Measurements from ENCODE around the gene CCDC34.
"Not testable (repeated sequence)": the region's sequence is repeated elsewhere in the genome, so short reads cannot be mapped to it uniquely, and the experiment has no call there.

The CCDC34 gene

GRCh38 chr11:27363576-27364117 lies 632 bp upstream of the CCDC34 start:
- DNase-seq (ENCODE audit: low spot score): no peak

DNA sequence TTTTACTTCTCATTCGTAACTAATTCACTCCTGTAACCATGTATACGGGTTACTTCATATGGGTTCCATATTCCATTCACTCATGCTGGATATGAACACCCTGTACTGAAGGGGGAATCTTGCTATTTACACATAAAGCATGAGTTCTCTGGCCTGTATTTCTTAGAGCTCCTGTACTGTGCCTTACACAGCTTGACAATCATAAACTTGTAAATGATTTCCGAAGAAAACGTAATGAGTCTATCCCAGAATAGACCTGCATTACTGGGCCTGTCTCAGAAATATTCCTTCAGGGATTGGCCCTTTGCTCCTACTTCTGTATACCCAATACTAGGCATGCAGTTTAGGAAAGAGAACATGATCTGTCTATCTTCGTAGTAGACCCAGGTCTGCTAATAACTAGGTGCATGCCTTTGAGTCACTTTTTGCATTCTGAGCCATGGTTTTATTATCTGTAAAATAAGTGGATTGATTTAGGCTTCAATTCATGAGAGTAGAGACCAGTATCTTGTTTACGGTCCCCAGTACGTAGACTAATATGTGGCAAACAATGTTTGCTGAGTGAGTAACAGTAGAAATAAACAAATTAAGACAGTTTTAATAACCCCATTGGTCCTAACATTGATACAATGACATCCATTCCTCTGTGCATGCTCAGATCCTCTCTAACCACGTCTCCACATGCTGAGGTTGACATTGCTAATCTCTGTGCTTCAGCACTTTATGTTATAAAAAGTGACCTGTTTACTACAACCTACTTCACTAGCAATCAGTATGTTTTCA lies 1.2 kb downstream of the CCDC34 start:
- no peak for DNase-seq (ENCODE audit: low spot score)

- no peak for DNase-seq (ENCODE audit: low spot score)
Measured at GRCh38 chr11:27358296-27358695, 4.7 kb downstream of the CCDC34 start.

GRCh38 chr11:27357250-27357649 lies 5.8 kb downstream of the CCDC34 start:
- no peak for DNase-seq (ENCODE audit: low spot score)

DNA sequence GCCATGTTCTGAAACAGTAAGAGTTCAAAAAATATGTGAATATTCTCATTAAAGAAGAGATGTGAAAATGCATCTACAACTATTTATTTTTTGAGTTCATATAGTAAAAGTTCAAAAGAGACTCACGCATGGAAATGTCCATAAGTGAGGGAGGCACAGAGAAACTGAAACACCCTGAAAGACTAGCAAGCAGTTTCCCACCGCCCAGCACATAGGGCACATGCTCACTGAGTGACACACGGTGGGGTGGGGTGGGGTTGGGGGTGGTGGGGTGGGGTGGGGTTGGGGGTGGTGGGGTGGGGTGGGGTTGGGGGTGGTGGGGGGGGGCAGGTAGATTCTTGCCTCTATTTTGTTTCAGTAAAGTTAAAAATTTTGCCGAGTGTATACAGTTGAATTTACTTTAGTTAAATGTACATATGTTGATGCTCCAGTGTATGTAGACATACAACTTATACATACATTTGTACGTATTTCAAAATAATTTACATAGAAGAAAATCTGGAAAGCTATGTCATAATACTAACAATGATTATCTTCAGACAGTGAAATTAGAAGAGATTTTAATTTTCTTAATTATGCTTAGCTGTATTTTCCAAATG lies 6.3 kb downstream of the CCDC34 start:
- no peak for DNase-seq (ENCODE audit: low spot score)

GRCh38 chr11:27355575-27356104 lies 7.4 kb downstream of the CCDC34 start:
- DNase-seq (ENCODE audit: low spot score): no peak

DNA sequence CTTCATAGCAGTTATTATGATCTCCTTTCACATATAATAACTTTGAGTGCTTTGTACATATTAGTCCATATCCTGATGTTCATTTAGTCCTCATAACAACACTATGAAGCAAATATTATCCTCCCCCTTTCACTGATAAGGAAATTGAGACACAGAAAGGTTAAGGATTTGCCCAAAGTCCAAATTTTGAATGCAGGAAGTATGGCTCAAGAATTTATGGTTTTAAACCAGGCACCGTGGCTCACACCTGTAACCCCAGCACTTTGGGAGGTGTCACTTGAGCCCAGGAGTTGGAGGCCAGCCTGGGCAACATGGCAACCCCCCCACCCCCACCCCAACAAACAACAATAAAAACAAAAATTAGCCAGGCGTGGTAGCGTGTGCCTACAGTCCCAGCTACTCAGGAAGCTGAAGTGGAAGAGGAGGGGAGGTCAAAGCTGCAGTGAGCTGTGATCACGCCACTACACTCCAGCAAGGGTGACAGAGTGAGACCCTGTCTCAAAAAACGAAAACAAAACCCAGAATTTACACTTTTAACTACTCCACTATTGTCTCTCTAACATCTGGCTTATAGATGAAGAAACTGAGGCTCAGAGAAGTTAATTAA lies 8.6 kb downstream of the CCDC34 start:
- no peak for DNase-seq (ENCODE audit: low spot score)

DNA sequence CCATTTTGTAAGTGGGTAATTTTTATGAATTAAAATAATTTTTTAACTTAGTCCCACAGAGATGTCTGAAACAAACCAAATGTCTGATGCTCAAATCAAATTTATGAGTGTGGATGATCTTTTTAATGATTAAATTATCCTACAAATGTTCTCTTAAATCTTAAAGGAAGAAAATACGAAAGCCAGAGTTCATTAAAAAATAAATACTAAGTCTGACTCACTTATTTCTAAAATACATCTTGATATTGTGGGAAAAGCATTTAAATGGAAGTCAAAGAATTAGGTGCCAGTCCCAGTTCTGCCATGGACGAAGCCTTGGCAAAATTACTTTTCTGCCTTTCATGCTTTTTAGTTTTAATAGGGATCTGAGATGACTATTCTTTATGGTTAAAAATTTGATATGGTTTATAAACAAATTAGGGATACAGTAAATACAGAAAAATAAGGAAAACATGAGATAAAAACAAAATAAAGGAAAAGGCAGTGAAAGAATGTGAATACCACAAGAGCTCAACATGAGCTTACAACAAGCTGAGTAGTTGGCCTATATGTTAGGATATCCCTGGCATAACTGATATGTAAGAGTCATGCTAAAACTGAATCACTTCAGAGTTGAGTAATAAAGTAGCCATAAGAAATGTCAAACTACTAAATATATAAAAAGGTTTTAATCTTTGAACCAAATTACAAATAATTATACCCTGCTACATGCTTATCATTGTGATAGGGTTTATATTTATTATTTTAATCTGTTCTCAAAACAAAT lies 9.2 kb downstream of the CCDC34 start:
- no peak for DNase-seq (ENCODE audit: low spot score)

- no peak for DNase-seq (ENCODE audit: low spot score)
Measured at GRCh38 chr11:27352781-27353180, 10.2 kb downstream of the CCDC34 start.

GRCh38 chr11:27350511-27350910 lies 12.5 kb downstream of the CCDC34 start:
- no peak for DNase-seq (ENCODE audit: low spot score)

DNA sequence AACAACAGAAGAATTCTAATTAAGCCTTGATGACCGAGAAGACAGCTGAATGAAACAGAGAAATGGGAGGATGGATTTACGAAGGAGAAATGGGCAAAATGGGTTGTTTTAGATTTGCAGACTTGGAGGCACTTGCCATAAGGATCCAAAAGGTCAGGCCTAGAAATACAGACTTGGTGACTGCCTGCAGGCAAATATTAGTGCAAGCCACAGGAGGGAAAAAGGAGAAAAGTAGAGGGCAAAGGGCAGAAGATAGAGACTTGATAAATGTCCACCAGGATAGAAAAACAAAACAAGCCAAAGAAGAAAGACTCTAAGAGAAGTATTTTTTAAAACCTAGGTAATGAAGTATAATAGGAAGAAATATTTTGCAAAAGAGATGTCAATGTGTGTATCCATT lies 13.1 kb downstream of the CCDC34 start:
- no peak for DNase-seq (ENCODE audit: low spot score)

DNA sequence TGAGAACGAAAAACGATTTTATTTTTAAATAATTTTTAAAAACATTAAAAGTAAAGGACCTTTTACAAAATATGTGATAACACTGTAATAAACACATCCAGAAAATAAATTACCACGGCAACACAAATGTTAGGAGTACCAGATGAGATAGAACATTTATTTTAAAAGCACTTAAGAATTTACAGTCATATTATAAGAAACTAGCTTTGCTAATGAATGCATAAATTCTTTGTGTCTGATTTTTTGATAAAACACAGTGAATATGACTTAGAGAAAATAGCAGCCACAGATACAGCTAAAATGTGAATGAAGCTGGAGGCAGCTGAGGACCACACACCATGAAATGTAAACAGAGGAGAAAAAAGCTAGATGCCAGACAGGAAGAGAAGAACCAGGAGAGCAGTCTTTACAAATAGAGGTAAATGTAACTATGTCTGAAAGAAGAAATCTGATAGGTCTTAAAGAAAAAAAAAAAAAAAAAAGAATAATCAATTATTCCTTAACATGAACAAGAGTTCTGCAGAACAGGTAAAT lies 14.6 kb downstream of the CCDC34 start:
- no peak for DNase-seq (ENCODE audit: low spot score)

DNA sequence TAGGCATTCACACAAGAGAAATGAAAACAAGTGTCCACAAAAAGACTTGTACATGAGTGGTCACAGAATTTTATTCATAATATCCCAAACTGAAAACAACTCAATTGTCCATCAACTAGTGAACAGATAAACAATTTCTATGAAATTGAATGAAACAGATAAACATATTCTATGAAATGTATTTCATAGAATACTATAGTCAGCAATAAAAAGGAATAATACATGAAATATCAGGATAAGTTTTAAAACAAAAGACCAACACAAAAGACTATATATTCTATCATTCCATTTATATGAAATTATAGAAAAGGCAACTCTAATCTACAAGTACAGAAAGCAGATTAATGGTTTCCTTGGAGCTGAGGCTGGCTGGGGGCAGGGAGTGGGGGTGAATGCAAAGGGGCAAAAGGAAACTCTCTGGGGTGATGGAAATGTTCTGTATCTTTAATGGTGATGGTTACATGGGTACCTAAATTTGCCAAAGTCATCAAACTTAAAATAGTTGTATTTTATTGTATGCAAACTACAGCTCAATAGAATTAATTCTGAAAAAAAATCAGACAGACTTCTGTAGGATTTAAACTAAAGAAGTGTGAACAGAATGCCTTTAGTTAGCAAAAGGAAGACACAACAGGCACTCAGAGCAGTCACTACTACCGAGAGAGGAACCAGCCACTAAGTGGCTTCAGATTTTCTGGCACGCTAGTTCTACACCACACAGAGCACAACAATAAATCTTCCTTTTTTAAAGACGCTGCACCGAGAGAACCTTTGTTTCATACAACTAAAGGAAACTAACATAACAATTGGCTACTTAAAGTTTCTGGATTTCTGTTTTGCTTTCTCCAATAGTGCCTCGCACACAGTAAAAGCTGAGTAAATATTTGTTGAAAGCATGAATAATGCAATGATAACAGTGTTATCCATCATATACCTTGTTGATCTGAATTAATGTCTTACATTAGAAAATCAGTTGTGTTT lies 15.4 kb downstream of the CCDC34 start:
- no peak for DNase-seq (ENCODE audit: low spot score)

DNA sequence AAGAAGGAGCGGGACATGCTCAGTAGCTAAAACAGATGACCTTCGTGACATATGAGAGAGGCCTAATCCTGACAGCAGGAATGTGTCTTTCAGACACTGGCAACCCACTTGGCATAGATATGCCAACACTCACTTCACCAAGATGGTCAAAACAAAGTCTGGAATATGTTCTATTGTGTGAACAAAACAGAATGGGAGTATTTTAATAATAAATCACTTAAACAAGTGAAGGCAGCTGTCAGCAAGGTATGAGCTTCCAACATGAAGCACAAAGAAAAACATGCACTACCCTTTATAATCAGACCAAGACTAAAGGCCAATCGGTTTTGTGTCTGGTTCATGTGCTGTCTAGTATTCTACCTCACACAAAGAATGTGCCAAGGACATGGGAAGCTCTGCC lies 23.1 kb downstream of the CCDC34 start:
- DNase-seq (ENCODE audit: low spot score): no peak

DNA sequence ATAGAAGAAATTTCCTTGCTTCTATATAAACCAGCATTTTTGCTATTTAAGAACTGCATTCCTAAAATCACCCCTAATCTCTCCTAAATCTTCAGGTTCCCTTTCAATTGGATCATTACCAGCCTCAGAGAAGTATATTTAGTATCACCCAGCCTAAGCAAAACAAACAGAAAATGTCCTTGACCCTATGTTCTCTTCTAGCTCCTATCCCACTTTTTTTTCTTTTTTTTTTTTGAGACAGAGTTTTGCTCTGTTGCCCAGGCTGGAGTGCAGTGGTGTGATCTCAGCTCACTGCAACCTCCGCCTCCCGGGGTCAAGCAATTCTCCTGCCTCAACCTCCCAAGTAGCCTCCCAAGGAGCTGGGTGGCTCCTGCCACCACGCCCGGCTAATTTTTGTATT lies 28.3 kb downstream of the CCDC34 start:
- DNase-seq (ENCODE audit: low spot score): not testable (repeated sequence)

DNA sequence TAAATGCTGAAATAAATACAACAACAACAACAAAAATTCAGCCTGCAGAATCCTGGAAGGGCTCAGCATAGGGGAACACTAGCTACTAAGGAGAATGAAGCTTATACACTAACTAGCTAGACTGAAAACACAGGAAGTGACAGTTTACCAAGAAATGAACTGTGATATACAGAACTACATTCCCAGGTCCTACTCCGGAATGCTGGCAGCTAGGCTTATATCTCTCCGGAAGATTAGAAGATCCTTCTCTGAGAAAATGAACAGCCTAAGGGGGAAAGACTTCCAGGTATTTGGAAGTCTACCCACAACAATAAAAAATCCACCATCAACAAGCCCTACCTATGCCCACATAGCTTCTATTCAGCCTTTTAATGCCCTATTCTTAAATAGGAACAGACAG lies 31.0 kb downstream of the CCDC34 start:
- DNase-seq (ENCODE audit: low spot score): no peak

DNA sequence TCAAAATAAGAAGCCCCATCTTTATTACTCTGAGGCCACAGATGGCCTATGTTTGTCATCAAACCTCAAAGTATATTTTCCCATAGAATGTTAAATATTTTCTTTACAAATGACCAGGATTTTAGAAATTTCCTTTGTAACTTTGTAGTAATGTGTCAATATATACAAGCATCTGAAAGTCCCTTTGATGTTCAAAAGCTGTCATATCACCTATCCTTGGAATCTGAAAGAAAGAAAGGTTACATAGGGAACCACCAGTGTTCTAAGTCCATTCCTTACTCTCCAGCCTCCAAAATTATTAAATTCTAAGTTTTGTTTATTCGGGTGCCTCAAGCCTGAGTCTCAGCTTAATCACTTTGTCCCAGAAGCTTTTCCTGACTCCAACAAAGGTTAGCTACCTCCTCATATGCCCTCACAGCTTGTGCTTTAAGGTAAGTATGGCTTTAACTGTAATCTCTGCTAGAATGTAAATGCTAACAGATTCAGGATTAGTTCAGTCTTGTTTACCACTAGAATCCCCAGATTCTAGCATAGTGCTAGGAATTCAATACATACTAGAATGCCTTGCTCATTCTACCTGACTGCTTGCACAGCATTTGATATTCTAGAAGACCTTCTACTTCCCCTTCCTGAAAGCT lies 32.3 kb downstream of the CCDC34 start:
- DNase-seq (ENCODE audit: low spot score): no peak

- no peak for DNase-seq (ENCODE audit: low spot score)
Measured at GRCh38 chr11:27329867-27330632, 33.0 kb downstream of the CCDC34 start.

GRCh38 chr11:27328614-27329013 lies 34.4 kb downstream of the CCDC34 start:
- no peak for DNase-seq (ENCODE audit: low spot score)
